Heart left ventricle (tissue), 16 donors: ENCODE measurements around the gene ARPC1B. TPM values are rescaled to one million over a fixed set of nuclear protein-coding genes. Genes with fewer than 3 reads are reported as not detected.
A peak's percentile ranks its signal among the peaks of the same experiment; 100 is the strongest.

Experiments
- ATAC-seq, 4 donors: fragments of 200-7000 bp; cut with Tn5 transposase; one replicate each; pipeline ENCODE4 v1.9.1; 2020 to 2022; ENCODE audit warnings: moderate library complexity in 4 of 4, mild to moderate bottlenecking in 3 of 4, moderate number of reproducible peaks in 1 of 4
- DNase-seq, 5 donors: peaks; one replicate each; pipeline ENCODE4 v3.0.0-alpha.2; 2020
- H3K27ac ChIP-seq, 12 donors: fragments of 200-600 bp; sonication (generic) in 4 of 12; one replicate each; pipeline versions ENCODE4 v1.5.0 to v1.8.0; 2016 to 2022; ENCODE audit warnings: mild to moderate bottlenecking in 2 of 12
- H3K27me3 ChIP-seq, 9 donors: fragments of 200-600 bp; sonication (generic) in 2 of 9; one replicate each; pipeline versions ENCODE4 v1.5.1 to v1.8.0; 2016 to 2022; ENCODE audit warnings: mild to moderate bottlenecking in 3 of 9
- H3K36me3 ChIP-seq, 9 donors: fragments of 200-600 bp; sonication (generic) in 2 of 9; one replicate each; pipeline versions ENCODE4 v1.5.0 to v1.8.0; 2018 to 2022; ENCODE audit warnings: mild to moderate bottlenecking in 2 of 9
- H3K4me1 ChIP-seq, 12 donors: fragments of 200-600 bp; sonication (generic) in 4 of 12; one replicate each; pipeline versions ENCODE4 v1.5.0 to v1.8.0; 2016 to 2022; ENCODE audit warnings: mild to moderate bottlenecking in 3 of 12
- H3K4me3 ChIP-seq, 12 donors: fragments of 200-600 bp; sonication (generic) in 4 of 12; one replicate each; pipeline versions ENCODE4 v1.5.0 to v1.8.0; 2017 to 2022; ENCODE audit warnings: mild to moderate bottlenecking in 9 of 12, moderate library complexity in 4 of 12
- H3K9me3 ChIP-seq, 12 donors: fragments of 200-600 bp; sonication (generic) in 4 of 12; one replicate each; pipeline versions ENCODE4 v1.5.0 to v1.8.0; 2016 to 2022; ENCODE audit warnings: mild to moderate bottlenecking in 1 of 12
- POLR2A ChIP-seq, 2 donors: fragments of 450-650 bp; IDR thresholded peaks; one replicate each; pipeline ENCODE4 v1.6.1; 2017; ENCODE audit warnings: antibody characterized with exemption in 2 of 2, mild to moderate bottlenecking in 2 of 2, moderate library complexity in 2 of 2
- WGBS, 4 donors: extraction: QIAGEN DNeasy Blood & Tissue Kit in 2 of 4; methylation state at CpG; one replicate each; pipeline versions ENCODE4 v1.1.5 to v1.1.7; 2013 to 2018; 5-methylcytosine and 5-hydroxymethylcytosine counted together
- intact Hi-C, 10 donors: fragments of 100-400 bp; cut with DNase I; formaldehyde crosslinking; loops; one replicate each; pipeline versions ENCODE4 v1.11.1 to v1.14.2; 2022
- polyA plus RNA-seq, 2 donors: library from polyadenylated mRNA; stranded (reverse); fragments of 200-250 nt; gene quantifications; one replicate each; pipeline ENCODE4 v1.2.3, GENCODE V29; 2013
- total RNA-seq, 9 donors: library from RNA; depleted of rRNA in 2 of 9; stranded (reverse); fragments of >200 nt in 2 of 9; fragmentation: NEBNext Ultra II Directional in 3 of 9; extraction: Animal tissue kit (Norgen Biotek cat#: 25700) in 3 of 9; gene quantifications; one replicate each; pipeline versions ENCODE4 v1.1.0 to v1.2.4, GENCODE V29; 2016 to 2023
- TF ChIP-seq, protein P1 (sequence below), 12 donors: fragments of 200-600 bp; sonication (generic) in 4 of 12; IDR thresholded peaks; one replicate each; pipeline versions ENCODE4 v1.5.0 to v1.8.0; 2018 to 2022; ENCODE audit warnings: antibody characterized with exemption in 12 of 12, mild to moderate bottlenecking in 5 of 12
- donor health status: ischemic (EF 13 %, LVEDD 7.1; RV severe dilation, severe dysfunction).
- donor health status: healthy with polysubstance abuse.
- donor health status: DM: no; HTN: yes; CAD: no.
- donor health status: DM: no; HTN: no; CAD: no.
- donor health status: ischemic (EF 25% LVEDD 6.9; RV normal size, moderate dysfunction).
- donor health status: ischemic (EF 25% LVEDD 5.7; RV mildly dilated, moderate dysfunction).
- donor health status: healthy.
- donor health status: DM: yes; HTN: yes; CAD: no.
- donor health status: ischemic (EF 35%, LVEDD 5.7; RV mildly dilated, moderate dysfunction).
- donor health status: nonischemic (EF 11% LVEDD 7.7; RV severe dilation, severe dysfunction).
- donor health status: DM: yes; HTN: yes; CAD: no.
- donor health status: PGD.
- donor health status: ischemic (EF 29% LVEDD 5.4; RV normal size, mild dysfunction).
- donor health status: nonischemic (EF 23%, LVEDD 6.1; RV moderate dilation, normal function).

Gene ARPC1B
- total and polyA plus RNA-seq, 11 donors: 17.2 to 142 (median 37.1) TPM

DNA sequence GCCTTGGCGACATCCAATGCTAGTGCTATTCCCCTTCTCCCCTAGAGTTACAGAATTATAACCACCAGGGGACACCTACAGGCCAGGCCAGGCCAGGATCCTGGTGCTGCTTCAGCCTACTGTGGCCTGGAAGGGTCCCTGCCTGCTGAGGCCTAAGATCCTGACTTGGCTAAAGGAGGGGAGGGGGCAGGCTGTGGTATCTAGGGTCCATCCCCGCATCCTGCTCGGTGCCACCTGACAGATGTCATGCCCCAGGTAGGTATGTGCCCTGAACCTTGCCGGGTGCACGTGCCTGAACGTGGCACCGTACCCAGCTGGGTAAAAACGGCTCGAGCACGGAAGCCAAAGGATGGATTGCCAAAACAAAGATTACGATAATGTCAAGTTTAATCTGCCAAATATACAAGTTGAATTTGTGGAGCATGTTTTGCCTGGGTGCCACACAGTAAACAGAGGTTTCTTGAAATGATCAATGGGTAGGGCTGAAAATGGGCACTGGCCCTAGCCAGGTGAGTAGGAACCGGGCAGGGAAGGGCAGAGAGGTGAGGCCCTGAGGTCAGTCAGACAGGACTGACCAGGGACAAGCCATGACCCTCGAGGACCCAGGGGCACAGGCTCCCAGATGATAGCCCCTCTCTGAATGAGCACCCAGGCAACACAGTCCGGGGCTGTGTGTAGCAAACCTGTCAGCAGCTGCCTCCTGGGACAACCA lies 21.2 kb downstream of the ARPC1B start:
- H3K9me3 ChIP-seq: no peaks in the 10 kb centered on the region
- intact Hi-C loops: no loop called here
- no peak for TF ChIP-seq POLR2A (IDR thresholded peaks at IDR 0.05)
- TF ChIP-seq, protein P1, sequence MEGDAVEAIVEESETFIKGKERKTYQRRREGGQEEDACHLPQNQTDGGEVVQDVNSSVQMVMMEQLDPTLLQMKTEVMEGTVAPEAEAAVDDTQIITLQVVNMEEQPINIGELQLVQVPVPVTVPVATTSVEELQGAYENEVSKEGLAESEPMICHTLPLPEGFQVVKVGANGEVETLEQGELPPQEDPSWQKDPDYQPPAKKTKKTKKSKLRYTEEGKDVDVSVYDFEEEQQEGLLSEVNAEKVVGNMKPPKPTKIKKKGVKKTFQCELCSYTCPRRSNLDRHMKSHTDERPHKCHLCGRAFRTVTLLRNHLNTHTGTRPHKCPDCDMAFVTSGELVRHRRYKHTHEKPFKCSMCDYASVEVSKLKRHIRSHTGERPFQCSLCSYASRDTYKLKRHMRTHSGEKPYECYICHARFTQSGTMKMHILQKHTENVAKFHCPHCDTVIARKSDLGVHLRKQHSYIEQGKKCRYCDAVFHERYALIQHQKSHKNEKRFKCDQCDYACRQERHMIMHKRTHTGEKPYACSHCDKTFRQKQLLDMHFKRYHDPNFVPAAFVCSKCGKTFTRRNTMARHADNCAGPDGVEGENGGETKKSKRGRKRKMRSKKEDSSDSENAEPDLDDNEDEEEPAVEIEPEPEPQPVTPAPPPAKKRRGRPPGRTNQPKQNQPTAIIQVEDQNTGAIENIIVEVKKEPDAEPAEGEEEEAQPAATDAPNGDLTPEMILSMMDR (IDR thresholded peaks at IDR 0.05): no peak
- ATAC-seq: no peak
- peaks cover 0 to 97% (median 75%) of the 10 kb centered on the region in 9 donors for H3K36me3 ChIP-seq
- peaks cover 0 to 29% (median 15%) of the 10 kb centered on the region in 12 donors for H3K4me1 ChIP-seq
- no peak overlapping the region for H3K4me3 ChIP-seq
- no peaks in the 10 kb centered on the region for H3K27me3 ChIP-seq
- 67 to 87% (median 78%) methylated on average over 14 of the region's 14 CpGs for WGBS, 4 donors
- H3K27ac ChIP-seq: no peak overlapping the region
- DNase-seq: peak in 1 of 5 donors; percentile 55

DNA sequence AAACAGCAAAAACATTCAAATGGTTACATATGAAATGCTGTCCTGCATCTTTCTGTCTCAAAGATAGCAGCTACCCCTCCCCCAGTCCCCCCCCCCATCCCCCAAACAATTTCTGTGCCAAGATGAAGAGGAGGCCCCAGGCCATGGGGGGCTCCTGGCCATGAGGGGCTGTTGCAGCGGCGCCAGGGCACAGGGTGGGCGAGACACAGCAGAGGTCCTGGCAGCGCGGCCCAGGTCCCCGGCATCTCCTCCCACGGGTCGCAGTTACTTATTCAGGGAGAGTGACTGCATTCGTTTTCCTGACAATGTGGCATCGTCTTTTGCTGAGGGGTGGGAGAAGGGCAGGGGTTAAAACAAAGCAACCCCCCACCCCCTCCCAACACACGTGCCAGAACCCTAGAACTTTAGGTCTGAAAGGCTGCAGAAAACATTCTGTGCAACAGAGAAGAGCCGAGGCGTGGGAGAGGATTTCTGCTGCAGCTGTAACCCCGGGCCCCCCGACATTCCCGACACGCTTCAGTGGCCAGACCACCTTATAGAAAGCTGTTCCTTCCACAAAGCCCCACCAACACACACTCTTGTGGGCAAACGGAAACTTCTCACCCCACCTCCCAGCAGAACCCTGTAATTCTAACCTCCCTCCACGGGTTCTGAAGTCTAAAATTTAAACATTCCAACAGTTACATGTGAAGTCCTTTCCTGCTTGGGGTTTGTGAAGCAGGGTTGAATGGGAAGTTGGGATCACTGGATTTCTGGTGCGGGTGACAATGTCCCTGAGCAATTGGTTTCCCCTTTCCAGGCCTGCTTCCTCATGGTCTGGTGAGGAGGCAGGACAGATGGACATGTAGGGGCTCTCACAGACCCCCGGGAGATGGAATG lies 22.1 kb downstream of the ARPC1B start:
- H3K9me3 ChIP-seq: no peaks in the 10 kb centered on the region
- H3K27me3 ChIP-seq: no peaks in the 10 kb centered on the region
- H3K4me1 ChIP-seq: peaks cover 0 to 29% (median 15%) of the 10 kb centered on the region in 12 donors
- no peak overlapping the region for H3K4me3 ChIP-seq
- H3K27ac ChIP-seq: no peak overlapping the region
- intact Hi-C loops: no loop called here
- DNase-seq: peak in 1 of 5 donors; percentile 29
- TF ChIP-seq, protein P1 (IDR thresholded peaks at IDR 0.05): no peak
- TF ChIP-seq POLR2A (IDR thresholded peaks at IDR 0.05): no peak
- ATAC-seq: no peak
- peaks cover 0 to 97% (median 76%) of the 10 kb centered on the region in 9 donors for H3K36me3 ChIP-seq
- 71 to 85% (median 83%) methylated on average over 13 to 21 of the region's 21 CpGs for WGBS, 4 donors

DNA sequence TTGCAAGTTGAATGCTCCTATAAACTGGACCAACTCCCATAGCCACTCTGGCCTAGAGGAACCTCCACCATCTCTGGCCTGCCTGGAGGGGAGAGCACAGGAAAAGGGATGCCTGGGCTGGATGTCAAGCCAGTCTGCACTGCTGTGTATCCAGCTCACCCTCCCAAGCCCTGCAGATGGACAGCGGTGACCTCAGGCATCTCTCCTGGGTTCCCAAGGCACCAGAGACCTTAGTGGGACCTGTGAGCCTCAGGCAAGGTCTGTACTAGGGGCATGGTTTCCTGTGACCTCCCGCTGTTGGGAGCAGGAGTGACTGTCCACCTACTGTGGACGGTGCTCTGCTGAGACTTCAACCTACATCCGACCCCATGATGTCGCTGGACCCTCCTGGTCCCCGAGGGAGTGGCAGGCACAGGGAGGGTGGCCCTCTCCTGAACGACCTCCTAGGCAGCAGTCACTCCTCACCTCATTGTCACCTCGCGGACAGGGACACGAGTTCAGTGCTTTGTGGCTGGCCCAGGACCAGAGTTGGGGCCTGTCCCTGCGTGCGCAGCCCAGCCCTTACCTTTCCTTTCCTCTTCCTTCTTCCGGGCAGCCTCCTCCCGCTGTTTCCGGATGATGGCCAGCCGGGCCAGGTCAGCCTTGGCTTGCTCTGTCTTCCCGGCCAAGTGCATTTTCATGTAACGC lies 22.9 kb downstream of the ARPC1B start:
- no peaks in the 10 kb centered on the region for H3K27me3 ChIP-seq
- H3K9me3 ChIP-seq: no peaks in the 10 kb centered on the region
- no peak for TF ChIP-seq POLR2A (IDR thresholded peaks at IDR 0.05)
- TF ChIP-seq, protein P1 (IDR thresholded peaks at IDR 0.05): no peak
- peaks cover 0 to 97% (median 83%) of the 10 kb centered on the region in 9 donors for H3K36me3 ChIP-seq
- intact Hi-C loops: no loop called here
- peaks cover 0 to 24% (median 12%) of the 10 kb centered on the region in 12 donors for H3K4me1 ChIP-seq
- 75 to 84% (median 78%) methylated on average over 16 to 18 of the region's 18 CpGs for WGBS, 4 donors
- H3K27ac ChIP-seq: no peak overlapping the region
- ATAC-seq (no peak), DNase-seq (peak in 1 of 5 donors; percentile 46)
- no peak overlapping the region for H3K4me3 ChIP-seq
